Epithelial cell of esophagus (primary cell): Measurements from ENCODE around the gene CYLC1.
A peak's percentile ranks its signal among the peaks of the same experiment; 100 is the strongest.

Experiments used
- DNase-seq: peaks from one replicate; pipeline ENCODE4 v3.0.0; 2010; ENCODE audit warnings: low read depth
- H3K4me3 ChIP-seq: 2 replicates; pipeline ENCODE4 v1.5.1; 2011; ENCODE audit warnings: mild to moderate bottlenecking, low read length, control low read depth
- TF ChIP-seq, protein P1 (sequence below): IDR thresholded peaks from 2 replicates; pipeline ENCODE4 v1.5.1; 2011; ENCODE audit warnings: low read depth, mild to moderate bottlenecking, low read length, control low read depth, inconsistent platforms; ENCODE audit not compliant: insufficient read depth; ENCODE audit errors: missing control alignments

Gene CYLC1

DNA sequence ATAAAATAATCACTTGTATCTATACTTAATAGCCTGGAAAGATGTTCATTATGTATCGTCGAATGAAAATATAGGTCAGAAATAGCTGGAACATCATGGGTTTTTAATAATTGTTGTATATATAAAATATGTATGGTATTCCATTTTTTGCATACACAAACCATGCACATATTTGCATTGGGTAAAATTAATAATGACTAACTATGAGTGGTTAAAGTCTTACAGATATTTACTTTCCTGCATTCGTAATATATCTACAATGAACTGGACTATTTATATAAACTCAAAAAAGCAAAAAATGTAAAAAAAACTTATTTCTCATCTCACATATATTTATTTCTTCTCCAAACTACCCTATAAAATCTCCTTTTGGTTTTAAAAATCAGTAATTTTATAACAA lies 46.0 kb downstream of the CYLC1 start:
- DNase-seq, result no peak
- TF ChIP-seq, protein P1, sequence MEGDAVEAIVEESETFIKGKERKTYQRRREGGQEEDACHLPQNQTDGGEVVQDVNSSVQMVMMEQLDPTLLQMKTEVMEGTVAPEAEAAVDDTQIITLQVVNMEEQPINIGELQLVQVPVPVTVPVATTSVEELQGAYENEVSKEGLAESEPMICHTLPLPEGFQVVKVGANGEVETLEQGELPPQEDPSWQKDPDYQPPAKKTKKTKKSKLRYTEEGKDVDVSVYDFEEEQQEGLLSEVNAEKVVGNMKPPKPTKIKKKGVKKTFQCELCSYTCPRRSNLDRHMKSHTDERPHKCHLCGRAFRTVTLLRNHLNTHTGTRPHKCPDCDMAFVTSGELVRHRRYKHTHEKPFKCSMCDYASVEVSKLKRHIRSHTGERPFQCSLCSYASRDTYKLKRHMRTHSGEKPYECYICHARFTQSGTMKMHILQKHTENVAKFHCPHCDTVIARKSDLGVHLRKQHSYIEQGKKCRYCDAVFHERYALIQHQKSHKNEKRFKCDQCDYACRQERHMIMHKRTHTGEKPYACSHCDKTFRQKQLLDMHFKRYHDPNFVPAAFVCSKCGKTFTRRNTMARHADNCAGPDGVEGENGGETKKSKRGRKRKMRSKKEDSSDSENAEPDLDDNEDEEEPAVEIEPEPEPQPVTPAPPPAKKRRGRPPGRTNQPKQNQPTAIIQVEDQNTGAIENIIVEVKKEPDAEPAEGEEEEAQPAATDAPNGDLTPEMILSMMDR, result no peak
- no peak overlapping the region for H3K4me3 ChIP-seq

DNA sequence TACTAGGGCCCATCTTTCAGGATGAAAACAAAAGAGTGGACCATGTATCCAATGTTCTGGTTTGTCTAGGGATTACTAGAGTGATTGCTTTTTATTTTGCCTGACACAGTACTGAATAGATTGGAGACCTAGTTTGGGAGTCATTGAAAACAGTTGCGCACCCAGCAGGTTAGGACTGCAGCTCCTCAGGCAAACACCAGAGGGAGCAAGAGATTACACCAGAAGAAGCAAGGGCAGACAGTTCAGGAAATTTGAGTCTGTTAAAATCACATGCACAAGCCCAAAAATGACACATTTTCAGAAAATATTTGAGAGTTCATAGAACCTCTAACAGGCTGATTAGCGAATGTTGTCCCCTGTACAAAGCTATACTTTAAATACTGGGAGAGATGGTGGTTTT lies 55.6 kb downstream of the CYLC1 start:
- TF ChIP-seq, protein P1, result peak; percentile 53
- no peak overlapping the region for H3K4me3 ChIP-seq
- DNase-seq, result peak; percentile 18

DNA sequence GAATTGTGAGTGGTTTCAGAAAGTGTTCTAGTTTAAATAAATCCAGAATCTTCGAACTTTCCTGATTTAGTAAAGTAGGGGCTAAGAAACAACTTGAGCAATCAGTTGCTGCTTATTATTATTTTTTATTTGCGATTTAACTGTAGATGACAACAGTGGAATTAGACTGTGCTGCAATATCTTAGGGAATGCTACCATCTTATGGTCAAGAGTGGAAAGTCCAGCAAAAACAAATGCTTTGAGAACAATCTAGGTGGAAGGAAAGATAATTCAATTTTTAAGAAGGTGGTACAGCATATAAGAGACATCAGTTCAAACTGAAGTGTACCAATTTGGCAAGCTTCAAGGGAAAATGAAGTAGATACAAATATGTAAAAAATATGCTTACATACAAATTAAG lies 73.3 kb downstream of the CYLC1 start:
- H3K4me3 ChIP-seq, result no peak overlapping the region
- TF ChIP-seq, protein P1, result no peak
- no peak for DNase-seq
